ENCODE measurements around the gene NTPCR.

Gene NTPCR

GRCh38 chr1:232968391-232968790 lies 18.0 kb downstream of the NTPCR start:
- TF ChIP-seq CTCF (IDR thresholded peaks at IDR 0.05; ENCODE audit: insufficient read depth, low read depth, low read length, missing control alignments) = no peak
- no peak overlapping the region for H3K4me3 ChIP-seq (ENCODE audit: low read length)
- DNase-seq (ENCODE audit: low read depth) = no peak

GRCh38 chr1:232968965-232969364 lies 18.6 kb downstream of the NTPCR start:
- TF ChIP-seq CTCF (IDR thresholded peaks at IDR 0.05; ENCODE audit: insufficient read depth, low read depth, low read length, missing control alignments) = no peak
- peak; percentile 27 for DNase-seq (ENCODE audit: low read depth)
- no peak overlapping the region for H3K4me3 ChIP-seq (ENCODE audit: low read length)

GRCh38 chr1:232969799-232970198 lies 19.4 kb downstream of the NTPCR start:
- DNase-seq (ENCODE audit: low read depth) = no peak
- no peak for TF ChIP-seq CTCF (IDR thresholded peaks at IDR 0.05; ENCODE audit: insufficient read depth, low read depth, low read length, missing control alignments)
- no peak overlapping the region for H3K4me3 ChIP-seq (ENCODE audit: low read length)

GRCh38 chr1:232970508-232970907 lies 20.1 kb downstream of the NTPCR start:
- TF ChIP-seq CTCF (IDR thresholded peaks at IDR 0.05; ENCODE audit: insufficient read depth, low read depth, low read length, missing control alignments) = no peak
- no peak for DNase-seq (ENCODE audit: low read depth)
- H3K4me3 ChIP-seq (ENCODE audit: low read length) = no peak overlapping the region

- DNase-seq (ENCODE audit: low read depth) = no peak
- no peak for TF ChIP-seq CTCF (IDR thresholded peaks at IDR 0.05; ENCODE audit: insufficient read depth, low read depth, low read length, missing control alignments)
- no peak overlapping the region for H3K4me3 ChIP-seq (ENCODE audit: low read length)
Measured at GRCh38 chr1:232973652-232974611, 23.5 kb downstream of the NTPCR start.

GRCh38 chr1:232974971-232975370 lies 24.6 kb downstream of the NTPCR start:
- TF ChIP-seq CTCF (IDR thresholded peaks at IDR 0.05; ENCODE audit: insufficient read depth, low read depth, low read length, missing control alignments) = no peak
- DNase-seq (ENCODE audit: low read depth) = no peak
- no peak overlapping the region for H3K4me3 ChIP-seq (ENCODE audit: low read length)

Measured in epithelial cell of esophagus (primary cell).